GM19438 (cell line): Measurements from ENCODE around the gene RRM2.
"Not testable (repeated sequence)": the region's sequence is repeated elsewhere in the genome, so short reads cannot be mapped to it uniquely, and the experiment has no call there.

ENCODE experiments used
- ATAC-seq: cut with Tn5 transposase; IDR thresholded peaks from one replicate; pipeline ENCODE4 v1.9.1; 2021; ENCODE audit warnings: low read depth; ENCODE audit not compliant: unreplicated experiment

Gene RRM2

DNA sequence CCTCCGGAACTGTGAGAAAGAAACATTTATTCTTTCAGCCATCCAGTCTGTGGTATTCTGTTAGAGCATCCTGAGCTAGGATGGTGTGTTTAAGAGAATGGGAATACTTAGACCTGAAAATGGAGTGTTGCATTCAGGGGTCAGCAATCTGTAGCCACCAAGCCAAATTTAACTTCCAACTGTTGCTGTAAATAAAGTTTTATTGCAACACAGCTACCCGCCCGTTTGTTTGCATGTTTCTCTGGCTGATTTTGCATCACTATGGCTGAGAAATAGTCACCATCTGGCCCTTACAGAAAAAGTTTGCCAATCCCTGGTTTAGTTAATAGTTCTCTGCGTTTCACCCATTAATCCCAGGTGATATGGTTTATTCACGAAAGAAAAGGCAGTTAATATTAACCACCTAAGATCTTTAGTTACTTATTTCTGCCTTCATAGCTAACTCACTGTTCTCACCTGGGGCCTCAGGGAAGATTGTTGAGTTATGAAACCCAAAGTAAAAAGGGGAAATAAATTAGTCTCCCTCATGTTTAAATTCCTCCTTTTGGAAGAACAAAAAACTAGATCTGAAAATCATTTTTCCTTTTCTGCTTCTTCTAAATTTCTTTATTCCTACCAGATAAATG, 32.9 kb upstream of the RRM2 start:
- ATAC-seq = peak; percentile 50

DNA sequence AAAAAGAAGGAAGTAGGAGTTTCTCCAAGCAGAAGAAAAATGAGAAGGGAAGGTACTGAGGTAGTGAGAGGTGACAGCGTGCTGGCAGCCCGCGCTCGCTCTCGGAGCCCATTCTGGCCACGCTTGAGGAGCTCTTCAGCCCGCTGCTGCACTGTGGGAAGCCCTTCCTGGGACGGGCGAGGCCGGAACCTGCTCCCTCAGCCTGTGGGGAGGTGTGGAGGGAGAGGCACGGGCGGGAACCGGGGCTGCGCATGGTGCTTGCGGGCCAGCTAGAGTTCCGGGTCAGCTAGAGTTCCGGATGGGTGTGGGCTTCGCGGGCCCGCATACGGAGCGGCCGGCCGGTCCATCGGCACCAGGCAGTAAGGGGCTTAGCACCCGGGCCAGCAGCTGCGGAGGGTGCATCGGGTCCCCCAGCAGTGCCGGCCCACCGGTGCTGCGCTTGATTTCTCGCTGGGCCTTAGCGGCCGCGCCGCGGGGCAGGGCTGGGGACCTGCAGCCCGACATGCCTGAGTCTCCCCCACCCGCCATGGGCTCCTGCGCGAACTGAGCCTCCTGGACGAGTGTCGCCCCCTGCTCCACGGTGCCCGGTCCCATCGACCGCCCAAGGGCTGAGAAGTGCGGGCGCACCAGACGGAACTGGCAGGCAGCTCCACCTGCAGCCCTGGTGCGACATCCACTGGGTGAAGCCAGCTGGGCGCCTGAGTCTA, 31.2 kb upstream of the RRM2 start:
- no peak for ATAC-seq

DNA sequence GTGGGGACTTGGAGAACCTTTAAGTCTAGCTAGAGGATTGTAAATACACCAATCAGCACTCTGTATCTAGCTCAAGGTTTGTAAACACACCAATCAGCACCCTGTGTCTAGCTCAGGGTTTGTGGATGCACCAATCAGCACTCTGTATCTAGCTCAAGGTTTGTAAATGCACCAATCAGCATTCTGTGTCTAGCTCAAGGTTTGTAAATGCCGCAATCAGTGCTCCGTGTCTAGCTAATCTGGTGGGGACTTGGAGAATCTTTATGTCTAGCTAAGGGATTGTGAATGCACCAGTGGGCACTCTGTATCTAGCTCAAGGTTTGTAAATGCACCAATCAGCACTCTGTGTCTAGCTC, 30.7 kb upstream of the RRM2 start:
- not testable (repeated sequence) for ATAC-seq

DNA sequence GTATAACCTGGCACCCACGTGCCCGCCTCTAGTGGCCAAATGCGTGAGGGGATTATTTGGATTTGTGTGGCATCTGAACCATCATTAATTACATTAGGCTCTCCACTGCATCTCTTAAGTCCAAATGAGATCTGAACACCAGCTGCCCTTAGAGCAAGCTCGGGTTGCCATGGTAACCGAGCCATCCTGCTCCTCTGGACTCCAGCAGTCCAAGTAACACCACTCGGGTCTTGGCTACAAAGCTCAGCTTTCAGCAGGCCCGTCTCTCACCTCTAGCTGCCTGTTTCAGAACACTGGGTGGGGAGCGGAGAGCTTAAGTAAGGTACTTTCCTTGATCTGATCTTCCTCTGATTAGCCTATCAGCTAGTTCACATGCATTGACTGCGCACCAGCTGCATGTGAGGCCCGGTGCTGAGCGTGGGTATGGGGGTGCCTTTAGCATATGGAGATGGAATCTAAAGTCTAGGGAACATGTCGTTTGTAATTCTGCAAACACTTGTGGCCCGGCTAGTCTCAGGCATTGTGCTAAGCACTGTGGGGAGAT, 28.2 kb upstream of the RRM2 start:
- ATAC-seq = no peak

DNA sequence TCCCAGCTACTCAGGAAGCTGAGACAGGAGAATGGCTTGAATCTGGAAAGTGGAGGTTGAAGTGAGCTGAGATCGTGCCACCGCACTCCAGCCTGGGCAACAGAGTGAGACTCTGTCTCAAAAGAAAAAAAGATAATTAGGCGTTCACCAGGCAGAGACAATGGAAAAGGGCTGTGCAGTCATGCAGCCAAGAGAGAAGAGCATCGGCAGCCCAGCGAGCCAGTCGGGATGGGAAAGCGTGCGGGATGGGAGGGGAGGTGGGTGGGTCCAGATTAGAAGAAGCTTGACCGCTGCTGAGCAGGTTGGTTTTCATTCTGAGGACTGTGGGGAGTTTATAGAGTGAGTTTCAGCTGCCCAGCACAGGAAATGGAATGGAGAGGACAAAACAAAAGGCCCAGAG, 27.4 kb upstream of the RRM2 start:
- no peak for ATAC-seq

DNA sequence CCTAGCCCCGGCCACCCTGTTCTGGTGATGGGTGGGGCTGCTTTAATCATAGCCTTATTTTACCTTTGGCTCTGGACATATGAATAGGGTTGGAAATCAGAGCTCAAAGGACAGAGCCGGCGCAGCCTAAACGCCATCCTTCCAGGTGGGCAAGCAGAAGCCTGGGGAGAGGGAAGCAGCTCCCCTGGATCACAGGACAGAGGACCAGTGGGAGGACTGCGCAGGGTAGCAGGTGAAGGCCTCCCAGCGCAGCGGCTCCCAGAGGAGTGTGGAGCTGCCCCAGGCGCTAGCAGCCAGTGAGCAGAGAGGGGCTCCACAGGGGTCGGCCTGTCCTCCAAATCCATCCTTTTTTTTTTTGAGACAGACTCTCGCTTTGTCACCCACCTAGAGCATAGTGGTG, 25.9 kb upstream of the RRM2 start:
- no peak for ATAC-seq

DNA sequence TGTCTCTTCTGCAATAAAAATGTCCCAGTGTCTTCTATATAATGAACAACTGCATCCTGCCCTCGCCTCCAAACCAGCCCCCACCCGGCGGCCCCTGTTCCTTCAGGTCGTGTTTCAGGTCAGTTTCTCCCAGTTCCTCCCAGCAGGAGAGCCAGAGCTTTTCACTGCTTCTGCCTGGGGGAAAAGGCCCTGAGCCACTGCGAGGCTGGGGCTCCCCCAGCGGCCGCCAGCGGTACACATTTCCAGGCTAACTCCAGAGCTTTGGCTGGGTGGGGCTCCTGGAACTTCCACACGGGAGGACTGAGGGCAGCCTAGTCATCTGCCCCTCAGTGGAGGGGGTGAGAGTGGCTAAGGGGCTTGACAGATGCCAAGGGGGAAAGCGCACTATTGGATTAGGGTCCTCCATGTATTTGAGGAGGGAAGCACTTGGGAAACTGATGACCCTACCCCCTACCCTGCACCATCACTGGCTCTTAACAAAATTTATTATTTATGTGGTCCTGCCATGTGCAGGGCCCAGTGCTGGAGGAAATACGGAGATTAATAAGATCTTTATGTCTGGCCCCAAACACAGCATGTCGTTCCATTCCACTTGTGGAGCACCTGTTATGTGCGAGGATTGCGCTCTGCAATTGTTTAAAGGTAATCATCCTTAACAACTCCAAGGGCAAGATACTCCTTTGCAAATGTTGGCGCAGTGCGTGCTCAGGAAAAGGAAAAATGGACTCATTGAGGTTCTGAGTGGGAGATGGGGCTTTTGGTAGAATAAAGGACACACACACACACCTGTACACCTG, 25.0 kb upstream of the RRM2 start:
- peak; percentile 74 for ATAC-seq

DNA sequence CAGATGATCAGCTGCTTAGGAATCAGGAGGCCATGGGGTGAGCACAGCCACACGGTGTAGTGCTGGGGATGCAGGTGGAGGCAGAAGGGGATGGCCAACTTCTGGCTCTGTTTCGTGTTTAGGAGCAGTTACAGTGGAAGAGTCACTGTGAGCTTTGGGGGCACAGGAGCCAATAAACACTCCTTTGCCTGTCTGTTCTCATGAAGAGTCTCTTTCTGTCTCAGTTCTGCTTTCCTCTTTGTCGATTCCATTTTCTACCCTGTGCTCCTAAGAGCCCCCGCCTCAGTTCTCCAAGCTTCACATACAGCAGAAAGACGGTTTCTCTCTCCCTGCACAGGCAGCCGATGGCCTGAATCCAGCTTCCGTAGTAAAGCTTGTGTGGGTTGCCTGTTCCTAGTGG, 21.0 kb upstream of the RRM2 start:
- ATAC-seq = no peak

DNA sequence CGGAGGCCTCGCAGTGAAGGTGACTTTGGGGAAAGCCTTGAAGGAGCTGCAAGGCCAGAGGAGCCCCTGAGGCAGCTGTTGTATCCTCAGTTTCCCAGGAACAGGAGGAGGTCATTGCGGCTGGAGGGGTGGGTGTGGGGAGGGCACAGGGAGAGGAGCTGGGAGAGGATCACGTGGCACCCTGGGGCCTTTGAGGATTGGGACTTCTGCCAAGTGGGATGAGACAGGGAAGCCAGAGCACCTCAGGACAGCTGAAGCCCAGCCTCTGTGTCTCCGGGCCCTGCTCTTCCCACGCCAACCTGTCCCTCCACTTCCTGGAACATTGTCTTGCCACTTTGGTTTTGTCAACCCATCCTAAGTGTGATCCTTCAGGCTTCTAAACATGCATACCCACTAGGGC, 19.4 kb upstream of the RRM2 start:
- no peak for ATAC-seq

DNA sequence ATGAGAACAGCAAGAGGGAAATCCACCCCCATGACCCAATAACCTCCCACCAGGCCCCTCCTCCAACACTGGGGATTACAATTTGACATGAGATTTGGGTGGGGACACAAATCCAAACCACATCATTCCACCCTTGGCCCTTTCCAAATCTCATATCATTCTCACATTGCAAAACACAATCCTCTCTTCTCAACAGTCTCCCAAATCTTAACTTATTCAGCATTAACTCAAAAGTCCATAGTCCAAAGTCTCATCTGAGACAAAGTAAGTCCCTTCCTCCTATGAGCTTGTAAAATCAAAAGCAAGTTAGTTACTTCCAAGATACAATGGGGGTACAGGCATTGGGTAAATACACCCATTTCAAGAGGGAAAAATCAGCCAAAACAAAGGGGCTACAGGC, 17.6 kb upstream of the RRM2 start:
- not testable (repeated sequence) for ATAC-seq

DNA sequence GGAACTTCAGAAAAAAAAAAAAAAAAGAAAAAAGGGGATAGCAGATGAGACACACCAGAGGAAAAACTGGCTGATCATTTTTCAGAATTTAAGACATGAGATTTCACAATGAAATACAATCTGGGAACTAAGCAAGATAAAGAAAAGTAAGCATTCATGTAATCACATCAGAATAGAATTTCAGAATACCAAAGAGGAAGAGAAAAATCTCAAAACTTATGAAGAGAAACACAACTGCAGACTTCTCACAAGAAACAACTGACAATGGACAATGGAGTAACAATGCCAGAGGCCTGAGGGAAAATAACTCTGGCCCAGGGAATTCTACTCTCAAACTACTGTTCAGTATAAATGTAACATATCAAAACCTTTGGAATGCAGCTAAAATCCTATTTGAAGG, 13.2 kb upstream of the RRM2 start:
- ATAC-seq = no peak

DNA sequence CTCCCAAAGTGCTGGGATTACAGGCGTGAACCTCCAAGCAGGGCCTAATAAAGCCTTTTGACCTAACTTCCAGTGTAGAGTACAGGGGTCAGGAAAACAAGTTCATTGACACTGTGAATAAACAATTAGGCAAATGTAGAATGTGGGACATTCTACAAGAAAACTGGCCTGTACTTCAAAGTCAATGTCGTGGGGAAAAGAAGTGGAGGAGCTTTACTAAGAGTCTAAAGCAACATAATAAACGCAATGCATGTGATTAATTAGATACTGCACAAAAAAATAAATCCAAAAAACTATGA, 3.6 kb upstream of the RRM2 start:
- no peak for ATAC-seq

DNA sequence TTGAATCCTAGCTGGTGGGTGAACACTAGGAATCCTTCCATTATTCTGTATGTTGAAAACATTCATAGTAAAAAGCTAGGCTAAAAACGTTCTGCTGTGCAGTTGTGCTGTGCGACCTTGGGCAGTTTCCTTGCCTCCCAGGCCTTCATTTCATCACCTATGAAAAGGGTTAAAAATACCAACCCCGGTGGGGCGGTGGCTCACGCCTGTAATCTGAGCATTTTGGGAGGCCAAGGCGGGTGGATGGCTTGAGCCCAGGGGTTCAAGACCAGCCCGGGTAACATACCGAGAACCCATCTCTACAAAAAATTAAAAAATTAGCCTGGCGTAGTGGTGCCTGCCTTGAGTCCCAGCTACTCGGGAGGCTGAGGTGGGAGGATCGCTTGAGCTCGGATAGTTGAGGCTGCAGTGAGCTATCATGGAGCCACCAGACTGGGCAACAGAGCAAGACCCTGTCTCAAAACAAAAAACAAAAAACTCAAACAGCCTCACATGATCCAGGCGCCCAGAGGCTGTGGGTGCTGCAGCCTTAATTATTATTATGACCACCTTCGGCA, 2.9 kb upstream of the RRM2 start:
- ATAC-seq = no peak

DNA sequence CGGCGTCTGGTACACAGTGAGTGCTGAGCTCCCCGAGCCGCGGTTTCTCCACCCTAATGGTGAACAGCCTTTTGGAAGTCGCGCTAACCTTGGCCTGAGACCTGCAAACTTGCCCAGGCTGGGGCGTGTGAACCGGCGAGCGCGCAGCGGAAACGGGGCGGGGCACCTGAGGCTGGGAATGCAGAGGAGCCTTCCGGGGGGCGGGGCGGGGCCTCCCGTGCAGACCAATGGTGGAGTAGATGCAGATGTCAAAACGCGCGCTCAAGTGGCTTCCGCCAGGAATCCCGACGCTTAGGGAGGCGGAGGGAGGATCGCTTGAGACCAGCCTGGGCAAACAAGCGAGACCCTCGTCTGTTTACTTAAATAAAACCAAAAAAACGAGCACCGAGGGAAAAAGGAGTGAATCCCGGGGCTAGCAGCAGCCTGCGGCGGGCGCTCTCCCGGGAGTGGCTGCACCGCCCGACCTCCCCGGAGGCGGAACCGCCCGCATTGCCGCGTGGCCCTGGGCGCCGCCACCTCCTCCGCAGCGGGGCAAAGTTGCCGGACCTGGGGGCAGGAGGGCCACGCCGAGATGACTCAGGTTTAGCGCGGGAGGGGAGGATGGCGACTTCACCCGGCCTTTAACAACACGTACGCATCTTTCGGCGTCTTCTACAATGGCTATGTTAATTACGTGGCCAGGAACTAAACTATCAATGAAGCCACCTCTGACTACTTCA, 2.2 kb upstream of the RRM2 start:
- ATAC-seq = peak; percentile 53

DNA sequence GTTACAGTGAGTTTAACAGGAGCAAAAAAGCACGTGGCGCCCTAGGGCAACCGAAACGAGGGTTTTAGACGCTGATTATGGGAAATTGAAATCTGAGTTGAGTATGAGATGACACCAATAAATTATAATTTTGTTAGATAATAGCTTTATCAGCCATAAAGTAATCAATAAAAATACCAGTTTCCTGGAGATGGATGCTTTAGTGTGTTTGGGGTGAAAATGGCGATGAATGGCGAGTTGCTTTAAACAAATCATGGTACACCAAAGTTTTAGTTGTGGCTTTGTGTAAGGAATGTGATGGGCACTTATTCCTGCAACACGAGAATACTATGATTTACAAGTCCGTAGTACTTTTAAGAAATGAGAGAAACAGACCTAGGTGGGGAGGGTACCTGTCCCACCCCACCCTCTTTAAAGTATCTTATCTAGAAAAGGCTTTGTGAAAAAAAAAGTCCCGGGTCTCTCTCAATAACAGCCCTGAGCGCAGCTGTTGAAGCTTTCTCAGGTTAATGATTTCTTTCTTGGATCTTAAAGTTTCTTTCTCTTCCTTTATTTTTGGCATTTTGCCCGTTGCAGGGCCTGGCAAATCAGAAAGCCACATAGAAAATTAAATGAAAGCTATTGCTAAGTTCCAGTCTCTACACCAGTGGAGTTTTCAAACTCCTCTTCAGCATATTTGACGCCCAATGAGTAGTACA, 1.5 kb upstream of the RRM2 start:
- no peak for ATAC-seq

DNA sequence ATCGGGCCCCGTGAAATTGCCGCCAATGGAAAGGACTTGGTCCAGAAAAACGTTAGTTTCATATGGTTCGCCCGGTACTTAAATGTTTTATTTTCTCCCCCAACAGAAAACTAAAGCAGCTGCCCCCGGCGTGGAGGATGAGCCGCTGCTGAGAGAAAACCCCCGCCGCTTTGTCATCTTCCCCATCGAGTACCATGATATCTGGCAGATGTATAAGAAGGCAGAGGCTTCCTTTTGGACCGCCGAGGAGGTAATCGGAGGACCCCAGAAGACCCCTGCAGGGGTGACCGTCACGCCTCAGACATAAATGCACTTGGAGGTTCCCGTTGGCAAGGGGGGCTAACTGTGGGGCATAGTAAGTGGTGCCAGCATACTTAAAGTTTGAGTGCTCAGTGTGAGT, 742 bp downstream of the RRM2 start:
- no peak for ATAC-seq

DNA sequence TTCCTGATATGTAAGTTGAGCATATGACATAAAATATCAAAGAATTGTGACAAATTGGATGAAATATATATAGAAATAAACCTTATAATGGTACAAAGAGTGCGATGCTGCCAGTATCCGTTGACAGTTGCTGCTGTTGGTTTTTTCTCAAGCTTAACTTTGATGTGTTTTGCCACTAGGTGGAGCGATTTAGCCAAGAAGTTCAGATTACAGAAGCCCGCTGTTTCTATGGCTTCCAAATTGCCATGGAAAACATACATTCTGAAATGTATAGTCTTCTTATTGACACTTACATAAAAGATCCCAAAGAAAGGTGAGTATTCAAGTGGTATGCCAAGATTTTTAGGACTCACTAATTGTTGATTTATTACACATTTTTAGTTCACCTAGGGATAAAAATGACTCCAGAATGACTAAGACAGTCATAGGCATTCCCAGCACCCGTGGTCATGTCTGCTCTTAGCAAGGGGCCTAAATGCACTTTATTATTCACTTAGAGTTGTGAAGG, 2.1 kb downstream of the RRM2 start:
- ATAC-seq = no peak

DNA sequence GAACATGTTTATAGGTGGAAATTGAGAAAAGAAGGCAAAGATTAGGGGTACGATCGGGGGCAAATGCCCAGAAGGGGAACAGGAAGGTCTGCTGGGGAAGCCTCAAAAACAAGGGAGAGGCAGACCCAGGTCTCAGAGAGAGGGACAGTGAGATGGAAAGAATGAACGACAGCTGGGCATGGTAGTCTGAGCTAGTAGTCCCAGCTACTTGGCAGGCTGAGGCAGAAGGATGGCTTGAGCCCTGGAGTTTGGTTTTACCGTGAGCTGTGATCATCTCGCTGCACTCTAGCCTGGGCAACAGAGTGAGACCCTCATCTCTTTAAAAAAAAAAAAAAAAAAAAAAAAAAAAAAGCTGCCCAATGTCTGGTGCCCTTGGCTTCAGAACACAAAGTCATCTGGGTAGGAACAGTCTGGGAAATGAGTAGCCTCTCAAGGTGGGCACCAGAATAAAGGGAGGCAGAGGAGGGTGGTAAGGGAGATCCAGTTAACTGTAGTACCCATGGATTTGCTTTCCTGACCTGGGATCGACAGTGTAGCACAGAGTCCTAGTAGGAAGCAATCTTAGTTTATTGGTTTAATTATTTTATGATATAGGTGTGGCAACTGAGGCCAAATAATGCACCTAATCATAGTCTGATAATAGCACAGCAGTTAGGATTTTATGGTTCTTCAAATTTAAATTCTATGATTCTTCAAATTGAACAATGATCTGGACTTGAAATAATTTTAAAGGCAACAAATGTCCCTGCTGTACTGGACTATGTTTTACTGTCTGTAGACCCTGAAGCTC, 3.5 kb downstream of the RRM2 start:
- no peak for ATAC-seq

DNA sequence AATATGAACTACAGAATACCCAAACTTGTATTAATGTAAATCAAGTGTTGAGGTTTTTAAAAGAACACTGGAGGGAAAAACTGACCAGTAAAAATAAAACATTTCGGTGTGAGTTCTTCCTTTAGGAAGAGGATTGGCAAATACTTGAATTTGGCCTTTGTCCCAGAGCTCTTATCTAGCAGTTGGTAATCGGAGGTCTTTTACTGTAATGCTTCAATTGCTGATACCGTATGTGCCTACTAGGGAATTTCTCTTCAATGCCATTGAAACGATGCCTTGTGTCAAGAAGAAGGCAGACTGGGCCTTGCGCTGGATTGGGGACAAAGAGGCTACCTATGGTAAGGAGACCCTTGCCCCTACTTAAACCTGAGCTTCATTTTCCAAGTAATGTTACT, 4.1 kb downstream of the RRM2 start:
- no peak for ATAC-seq
